HG03565 (cell line): ENCODE data around the gene TGFBR2.
A peak's percentile ranks its signal among the peaks of the same experiment; 100 is the strongest.
"Not testable (repeated sequence)": the region's sequence is repeated elsewhere in the genome, so short reads cannot be mapped to it uniquely, and the experiment has no call there.

ENCODE experiments used
- ATAC-seq: cut with Tn5 transposase; IDR thresholded peaks from one replicate; pipeline ENCODE4 v1.9.1; 2021; ENCODE audit warnings: mild to moderate bottlenecking, moderate library complexity; ENCODE audit not compliant: unreplicated experiment

TGFBR2 gene

GRCh38 chr3:30654269-30654668 is 47.9 kb downstream of the TGFBR2 start:
- ATAC-seq = no peak

GRCh38 chr3:30655187-30655812 is 48.9 kb downstream of the TGFBR2 start:
- peak; percentile 35 for ATAC-seq

- no peak for ATAC-seq
Measured at GRCh38 chr3:30656624-30657141, 50.3 kb downstream of the TGFBR2 start.

- peak; percentile 2 for ATAC-seq
Measured at GRCh38 chr3:30657914-30658313, 51.5 kb downstream of the TGFBR2 start.

GRCh38 chr3:30658328-30659052 is 52.1 kb downstream of the TGFBR2 start:
- peak; percentile 82 for ATAC-seq

- ATAC-seq = no peak
Measured at GRCh38 chr3:30659270-30660130, 53.1 kb downstream of the TGFBR2 start.

- no peak for ATAC-seq
Measured at GRCh38 chr3:30660136-30660535, 53.7 kb downstream of the TGFBR2 start.

- ATAC-seq = no peak
Measured at GRCh38 chr3:30660656-30661055, 54.3 kb downstream of the TGFBR2 start.

- no peak for ATAC-seq
Measured at GRCh38 chr3:30661098-30661873, 54.9 kb downstream of the TGFBR2 start.

- no peak for ATAC-seq
Measured at GRCh38 chr3:30662836-30663235, 56.4 kb downstream of the TGFBR2 start.

- ATAC-seq = no peak
Measured at GRCh38 chr3:30663533-30664241, 57.3 kb downstream of the TGFBR2 start.

GRCh38 chr3:30664459-30664858 is 58.1 kb downstream of the TGFBR2 start:
- no peak for ATAC-seq

- ATAC-seq = no peak
Measured at GRCh38 chr3:30664884-30665283, 58.5 kb downstream of the TGFBR2 start.

- ATAC-seq = no peak
Measured at GRCh38 chr3:30665539-30665938, 59.1 kb downstream of the TGFBR2 start.

GRCh38 chr3:30666572-30667279 is 60.3 kb downstream of the TGFBR2 start:
- no peak for ATAC-seq

GRCh38 chr3:30667280-30667651 is 60.9 kb downstream of the TGFBR2 start:
- no peak for ATAC-seq

- ATAC-seq = no peak
Measured at GRCh38 chr3:30668051-30668609, 61.7 kb downstream of the TGFBR2 start.

- ATAC-seq = not testable (repeated sequence)
Measured at GRCh38 chr3:30669360-30669934, 63.0 kb downstream of the TGFBR2 start.

GRCh38 chr3:30670292-30670691 is 63.9 kb downstream of the TGFBR2 start:
- no peak for ATAC-seq
